Activated naive CD4-positive, alpha-beta T cell treated with anti-CD3 and anti-CD28 coated beads, Interleukin-2, amount 50 U/mL, for 24 hours (primary cell): ENCODE measurements around the gene KXD1.

Source experiments
- H3K27ac Mint-ChIP-seq: one replicate; pipeline ENCODE4 v1.8.0; 2021; ENCODE audit warnings: mild to moderate bottlenecking, mixed read lengths
- H3K27me3 Mint-ChIP-seq: one replicate; pipeline ENCODE4 v1.8.0; 2021; ENCODE audit warnings: mixed read lengths
- H3K36me3 Mint-ChIP-seq: one replicate; pipeline ENCODE4 v1.8.0; 2021; ENCODE audit warnings: mixed read lengths
- H3K4me1 Mint-ChIP-seq: one replicate; pipeline ENCODE4 v1.8.0; 2021; ENCODE audit warnings: mixed read lengths
- H3K4me3 Mint-ChIP-seq: one replicate; pipeline ENCODE4 v1.8.0; 2021; ENCODE audit warnings: mild to moderate bottlenecking, mixed read lengths
- H3K9me3 Mint-ChIP-seq: one replicate; pipeline ENCODE4 v1.8.0; 2021; ENCODE audit warnings: mixed read lengths

Gene KXD1

DNA sequence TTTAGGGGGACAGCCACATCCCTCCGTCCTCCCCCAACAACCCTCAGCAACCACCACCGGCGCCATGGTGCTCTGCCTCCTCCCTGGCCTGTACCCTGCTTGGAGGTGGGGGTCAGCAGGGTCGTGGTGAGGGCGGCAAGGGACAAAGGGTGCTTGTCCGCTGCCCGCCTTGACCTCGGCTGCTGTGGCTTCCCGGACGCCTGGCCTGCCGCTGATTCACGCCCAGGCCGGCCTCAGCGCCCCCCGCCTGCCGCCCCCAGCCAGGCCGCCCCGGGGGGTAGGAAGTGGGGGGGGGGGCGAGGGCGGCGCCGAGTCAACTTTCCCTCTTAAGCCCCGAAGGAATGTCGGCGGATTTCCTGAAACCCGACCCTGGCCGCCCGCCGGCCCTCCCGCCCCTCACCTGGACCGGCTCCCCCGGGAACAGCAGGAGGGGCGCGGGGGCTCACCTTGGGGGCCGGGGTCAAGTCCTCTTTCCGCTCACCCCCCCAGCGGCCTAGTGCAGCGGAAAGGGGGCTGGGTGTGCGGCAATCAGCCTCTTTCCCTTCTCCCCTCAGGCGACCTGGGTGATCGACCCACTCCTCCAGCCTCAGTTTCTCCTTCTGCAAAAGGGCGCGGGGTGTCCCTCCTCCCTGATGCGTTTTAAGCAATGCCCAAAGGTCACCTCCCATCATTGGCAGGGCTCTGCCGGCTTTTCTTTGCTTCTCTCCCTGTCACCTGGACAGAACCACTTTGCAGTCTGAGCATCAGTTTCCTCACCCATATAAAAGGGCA, 53.1 kb downstream of the KXD1 start:
- Mint-ChIP-seq H3K9me3 (no peaks in the 10 kb centered on the region), H3K4me3 (peak overlapping the region; percentile 58), H3K4me1 (peaks cover 23% of the 10 kb centered on the region), H3K27me3 (peaks cover 44% of the 10 kb centered on the region), H3K27ac (peak overlapping the region; percentile 78), H3K36me3 (no peaks in the 10 kb centered on the region)

- Mint-ChIP-seq H3K27ac (peak overlapping the region; percentile 78), H3K36me3 (no peaks in the 10 kb centered on the region), H3K27me3 (peaks cover 44% of the 10 kb centered on the region), H3K4me3 (peak overlapping the region; percentile 58), H3K4me1 (peaks cover 23% of the 10 kb centered on the region), H3K9me3 (no peaks in the 10 kb centered on the region)
These were observed 53.8 kb downstream of the KXD1 start for GRCh38 chr19:18611327-18612050.

GRCh38 chr19:18612051-18612771, 54.5 kb downstream of the KXD1 start:
- no peaks in the 10 kb centered on the region for H3K9me3 Mint-ChIP-seq
- peaks cover 23% of the 10 kb centered on the region for H3K4me1 Mint-ChIP-seq
- peak overlapping the region; percentile 79 for H3K4me3 Mint-ChIP-seq
- no peak overlapping the region for H3K27ac Mint-ChIP-seq
- no peaks in the 10 kb centered on the region for H3K36me3 Mint-ChIP-seq
- H3K27me3 Mint-ChIP-seq = peaks cover 45% of the 10 kb centered on the region

DNA sequence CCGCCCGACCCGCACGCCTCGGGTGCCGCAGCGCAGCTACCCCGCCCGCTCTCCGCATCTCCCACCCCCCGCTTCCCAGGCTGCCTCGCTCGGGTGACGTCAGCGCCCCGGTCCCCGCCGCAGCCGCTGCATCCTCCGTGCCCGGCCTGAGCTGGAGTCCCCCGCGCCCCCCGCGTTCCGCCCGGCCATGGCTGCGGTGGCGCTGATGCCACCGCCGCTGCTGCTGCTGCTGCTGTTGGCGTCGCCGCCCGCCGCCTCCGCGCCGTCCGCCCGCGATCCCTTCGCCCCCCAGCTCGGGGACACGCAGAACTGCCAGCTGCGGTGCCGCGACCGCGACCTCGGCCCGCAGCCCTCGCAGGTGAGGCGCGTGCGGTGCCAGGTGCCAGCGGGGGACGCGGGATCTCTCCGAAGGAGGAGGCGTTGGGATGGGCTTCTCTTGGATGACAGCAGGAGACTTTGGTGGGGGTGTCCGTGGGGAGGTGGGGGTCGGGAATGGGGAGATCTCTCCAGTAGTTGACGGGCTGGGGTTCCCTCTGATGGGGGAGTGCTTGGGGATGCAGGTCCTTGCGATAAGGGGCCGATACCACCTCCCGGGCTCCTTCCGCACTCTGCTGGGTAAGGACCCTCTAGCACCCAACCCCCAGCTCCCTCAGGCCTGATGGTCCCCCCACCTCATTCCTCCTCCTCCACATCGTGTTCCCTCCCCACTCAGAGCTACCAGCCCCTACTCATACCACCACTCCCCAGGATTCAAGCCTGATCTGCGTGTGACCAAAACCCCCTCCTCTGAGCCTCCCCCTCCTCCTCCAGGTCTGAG, 55.3 kb downstream of the KXD1 start, which contains the start of gene TMEM59L:
TSS of gene TMEM59L (plus strand) at position 99 of the 817 bp plus-strand sequence. CDS start at position 188, 89 bp downstream.
- Mint-ChIP-seq H3K36me3 (no peaks in the 10 kb centered on the region), H3K4me3 (peak within 1 kb of the TSS; percentile 79), H3K27ac (no peak within 1 kb of the TSS), H3K4me1 (peaks cover 23% of the 10 kb centered on the region), H3K9me3 (no peaks in the 10 kb centered on the region), H3K27me3 (peaks cover 46% of the 10 kb centered on the region)

- no peaks in the 10 kb centered on the region for H3K9me3 Mint-ChIP-seq
- H3K4me1 Mint-ChIP-seq = peaks cover 23% of the 10 kb centered on the region
- H3K27ac Mint-ChIP-seq = no peak overlapping the region
- peaks cover 42% of the 10 kb centered on the region for H3K27me3 Mint-ChIP-seq
- peak overlapping the region; percentile 61 for H3K4me3 Mint-ChIP-seq
- no peaks in the 10 kb centered on the region for H3K36me3 Mint-ChIP-seq
These were observed 56.0 kb downstream of the KXD1 start for GRCh38 chr19:18613589-18614234.

DNA sequence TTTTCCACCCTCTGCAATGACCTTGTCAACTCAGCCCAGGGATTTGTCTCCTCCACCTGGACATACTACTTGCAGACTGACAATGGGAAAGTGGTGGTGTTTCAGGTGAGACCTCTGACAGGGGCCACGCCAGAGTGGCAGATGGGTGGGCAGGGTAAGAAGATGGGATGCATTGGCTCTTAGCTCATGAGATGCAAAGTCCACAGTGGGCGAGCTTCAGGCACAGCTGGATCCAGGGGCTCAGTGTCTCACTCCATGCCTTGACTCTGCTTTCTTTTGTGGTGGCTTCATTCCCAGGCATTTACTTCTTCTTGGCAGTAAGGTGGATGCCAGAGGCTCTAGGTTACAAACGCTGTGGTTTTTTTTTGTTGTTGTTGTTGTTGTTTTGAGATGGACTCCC, 58.4 kb downstream of the KXD1 start:
- H3K9me3 Mint-ChIP-seq = no peaks in the 10 kb centered on the region
- peaks cover 31% of the 10 kb centered on the region for H3K27me3 Mint-ChIP-seq
- no peak overlapping the region for H3K4me3 Mint-ChIP-seq
- no peaks in the 10 kb centered on the region for H3K36me3 Mint-ChIP-seq
- no peak overlapping the region for H3K27ac Mint-ChIP-seq
- H3K4me1 Mint-ChIP-seq = peaks cover 17% of the 10 kb centered on the region

DNA sequence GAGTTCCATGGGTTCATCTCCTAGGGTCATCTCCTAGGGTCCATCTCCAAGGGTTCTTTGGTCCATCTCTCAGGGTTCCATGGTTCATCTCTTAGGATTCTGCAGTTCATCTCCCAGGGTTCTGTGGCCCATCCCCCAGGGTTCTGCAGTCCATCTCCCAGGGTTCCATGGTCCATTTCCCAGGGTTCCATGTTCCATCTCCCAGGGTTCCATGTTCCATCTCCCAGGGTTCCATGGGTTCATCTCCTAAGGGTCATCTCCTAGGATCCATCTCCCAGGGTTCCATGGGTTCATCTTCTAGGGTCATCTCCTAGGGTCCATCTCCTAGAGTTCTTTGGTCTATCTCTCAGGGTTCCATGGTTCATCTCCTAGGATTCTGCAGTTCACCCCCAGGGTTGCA, 59.9 kb downstream of the KXD1 start:
- Mint-ChIP-seq H3K27me3 (peaks cover 25% of the 10 kb centered on the region), H3K36me3 (no peaks in the 10 kb centered on the region), H3K27ac (no peak overlapping the region), H3K4me3 (no peak overlapping the region), H3K4me1 (peaks cover 6% of the 10 kb centered on the region), H3K9me3 (no peaks in the 10 kb centered on the region)

DNA sequence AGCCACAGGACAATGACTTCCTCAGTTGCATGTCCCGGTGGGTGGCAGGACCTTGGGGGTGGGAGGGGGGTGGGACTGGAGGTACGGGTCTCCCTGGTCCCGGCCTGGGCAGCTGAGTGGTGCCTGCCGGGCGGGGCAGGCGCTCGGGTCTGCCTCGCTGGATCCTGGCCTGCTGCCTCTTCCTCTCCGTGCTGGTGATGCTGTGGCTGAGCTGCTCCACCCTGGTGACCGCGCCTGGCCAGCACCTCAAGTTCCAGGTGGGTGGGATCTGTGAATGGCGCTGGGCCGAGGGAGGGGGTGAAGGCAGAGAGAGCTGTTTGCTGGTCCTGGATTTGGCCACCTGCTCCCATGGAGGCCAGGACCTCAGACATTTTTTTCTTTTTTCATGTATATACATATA, 60.6 kb downstream of the KXD1 start:
- H3K4me1 Mint-ChIP-seq = peaks cover 4% of the 10 kb centered on the region
- H3K27me3 Mint-ChIP-seq = peaks cover 23% of the 10 kb centered on the region
- no peaks in the 10 kb centered on the region for H3K36me3 Mint-ChIP-seq
- no peaks in the 10 kb centered on the region for H3K9me3 Mint-ChIP-seq
- no peak overlapping the region for H3K4me3 Mint-ChIP-seq
- H3K27ac Mint-ChIP-seq = no peak overlapping the region
